Mesenchymal stem cell (in vitro differentiated cells and primary cell): Measurements from ENCODE around the gene SVEP1.
"Not testable (repeated sequence)": the region's sequence is repeated elsewhere in the genome, so short reads cannot be mapped to it uniquely, and the experiment has no call there.

ENCODE experiments used
- DNase-seq: peaks from one replicate; pipeline ENCODE4 v3.0.0-alpha.2; 2013
- H2AFZ ChIP-seq: one replicate; pipeline ENCODE4 v1.6.1; 2013; ENCODE audit warnings: low read depth, mild to moderate bottlenecking, control low read depth, inconsistent platforms, low read length, moderate library complexity
- H2AK5ac ChIP-seq: 2 replicates; pipeline ENCODE4 v1.6.1; 2013; ENCODE audit warnings: low read length, moderate library complexity, mild to moderate bottlenecking, inconsistent platforms; ENCODE audit not compliant: severe bottlenecking
- H2BK120ac ChIP-seq: one replicate; pipeline ENCODE4 v1.6.1; 2013; ENCODE audit warnings: low read depth, mild to moderate bottlenecking, inconsistent platforms, low read length, moderate library complexity
- H2BK12ac ChIP-seq, 2 experiments: one replicate each; pipeline ENCODE4 v1.6.1; 2013; ENCODE audit warnings: inconsistent platforms in 2 of 2, low read length in 2 of 2, mild to moderate bottlenecking in 2 of 2, moderate library complexity in 2 of 2, control low read depth in 1 of 2
- H2BK15ac ChIP-seq: one replicate; pipeline ENCODE4 v1.6.1; 2013; ENCODE audit warnings: mild to moderate bottlenecking, low read depth, inconsistent platforms; ENCODE audit not compliant: poor library complexity, severe bottlenecking
- H2BK5ac ChIP-seq: 2 replicates; pipeline ENCODE4 v1.6.1; 2013; ENCODE audit warnings: low read depth, mild to moderate bottlenecking, low read length, control low read depth, inconsistent platforms; ENCODE audit not compliant: poor library complexity, severe bottlenecking
- H3K14ac ChIP-seq, 2 experiments: one replicate each; pipeline ENCODE4 v1.6.1; 2013; ENCODE audit warnings: inconsistent platforms in 2 of 2, low read length in 2 of 2, control low read depth in 1 of 2, mild to moderate bottlenecking in 1 of 2, moderate library complexity in 1 of 2
- H3K18ac ChIP-seq, 2 experiments: one replicate each; pipeline ENCODE4 v1.6.1; 2013; ENCODE audit warnings: inconsistent platforms in 2 of 2, low read length in 2 of 2, control low read depth in 1 of 2, low read depth in 1 of 2, mild to moderate bottlenecking in 1 of 2
- H3K23ac ChIP-seq, 2 experiments: one replicate each; pipeline ENCODE4 v1.6.1; 2013; ENCODE audit warnings: inconsistent platforms in 2 of 2, low read length in 2 of 2, mild to moderate bottlenecking in 2 of 2, moderate library complexity in 2 of 2, control low read depth in 1 of 2
- H3K27ac ChIP-seq: 2 replicates; pipeline ENCODE4 v1.5.1; 2013; ENCODE audit warnings: mild to moderate bottlenecking, moderate library complexity, low read length, control low read depth, inconsistent platforms; ENCODE audit not compliant: poor library complexity, severe bottlenecking
- H3K27me3 ChIP-seq, 2 experiments: 2 replicates each; pipeline versions ENCODE4 v1.6.1 to v1.7.0; 2013; ENCODE audit warnings: low read length in 2 of 2, mild to moderate bottlenecking in 2 of 2, moderate library complexity in 2 of 2, control low read depth in 1 of 2, inconsistent platforms in 1 of 2; ENCODE audit not compliant: control insufficient read depth in 1 of 2, insufficient read depth in 1 of 2
- H3K36me3 ChIP-seq, 2 experiments: 2 replicates each; pipeline versions ENCODE4 v1.6.1 to v1.7.0; 2013; ENCODE audit warnings: low read length in 2 of 2, control low read depth in 1 of 2, inconsistent platforms in 1 of 2, low read depth in 1 of 2, mild to moderate bottlenecking in 1 of 2; ENCODE audit not compliant: insufficient read depth in 2 of 2, control insufficient read depth in 1 of 2
- H3K4ac ChIP-seq, 2 experiments: one replicate each; pipeline ENCODE4 v1.6.1; 2013; ENCODE audit warnings: inconsistent platforms in 2 of 2, low read length in 2 of 2, mild to moderate bottlenecking in 2 of 2, moderate library complexity in 2 of 2, control low read depth in 1 of 2, low read depth in 1 of 2
- H3K4me1 ChIP-seq: 2 replicates; pipeline ENCODE4 v1.6.1; 2013; ENCODE audit warnings: low read depth, low read length, control low read depth; ENCODE audit not compliant: control insufficient read depth, insufficient read depth
- H3K4me2 ChIP-seq: 2 replicates; pipeline ENCODE4 v1.6.1; 2013; ENCODE audit warnings: low read length, mild to moderate bottlenecking, inconsistent platforms; ENCODE audit not compliant: poor library complexity, severe bottlenecking
- H3K4me3 ChIP-seq, 2 experiments: 2 replicates each; pipeline versions ENCODE4 v1.5.1 to v1.7.0; 2013; ENCODE audit warnings: low read length in 2 of 2, mild to moderate bottlenecking in 2 of 2, control low read depth in 1 of 2, low read depth in 1 of 2; ENCODE audit not compliant: insufficient read depth in 1 of 2
- H3K79me1 ChIP-seq: replicated peaks from 2 replicates; pipeline ENCODE4 v1.6.1; 2013; ENCODE audit warnings: mild to moderate bottlenecking, control low read depth, low read length, inconsistent platforms; ENCODE audit not compliant: poor library complexity, severe bottlenecking
- H3K9ac ChIP-seq: 2 replicates; pipeline ENCODE4 v1.7.0; 2013; ENCODE audit warnings: mild to moderate bottlenecking, low read length, moderate library complexity
- H3K9me3 ChIP-seq: 2 replicates; pipeline ENCODE4 v1.7.0; 2013; ENCODE audit warnings: mild to moderate bottlenecking, low read length; ENCODE audit not compliant: control insufficient read depth
- H4K8ac ChIP-seq: one replicate; pipeline ENCODE4 v1.6.1; 2013; ENCODE audit warnings: inconsistent platforms, mild to moderate bottlenecking, low read length, moderate library complexity
- H4K91ac ChIP-seq: one replicate; pipeline ENCODE4 v1.6.1; 2013; ENCODE audit warnings: mild to moderate bottlenecking, low read length, inconsistent platforms
- WGBS: methylation state at CpG from one replicate; pipeline ENCODE4 v1.1.7; 2013; ENCODE audit warnings: mixed read lengths; 5-methylcytosine and 5-hydroxymethylcytosine counted together

SVEP1 gene

DNA sequence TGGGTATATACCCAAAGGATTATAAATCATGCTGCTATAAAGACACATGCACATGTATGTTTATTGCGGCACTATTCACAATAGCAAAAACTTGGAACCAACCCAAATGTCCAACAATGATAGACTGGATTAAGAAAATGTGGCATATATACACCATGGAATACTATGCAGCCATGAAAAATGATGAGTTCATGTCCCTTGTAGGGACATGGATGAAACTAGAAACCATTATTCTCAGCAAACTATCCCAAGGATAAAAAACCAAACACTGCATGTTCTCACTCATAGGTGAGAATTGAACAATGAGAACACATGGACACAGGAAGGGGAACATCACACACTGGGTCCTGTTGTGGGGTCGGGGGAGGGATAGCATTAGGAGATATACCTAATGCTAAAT, 180.5 kb downstream of the SVEP1 start:
- H2BK12ac ChIP-seq, H3K27me3 ChIP-seq, H3K18ac ChIP-seq, H3K4me1 ChIP-seq, H3K14ac ChIP-seq, DNase-seq, H3K4me3 ChIP-seq, H3K9ac ChIP-seq, H2AK5ac ChIP-seq, H2BK120ac ChIP-seq, H2AFZ ChIP-seq, H2BK15ac ChIP-seq, H3K4me2 ChIP-seq, H3K4ac ChIP-seq, H3K79me1 ChIP-seq, H3K9me3 ChIP-seq, H3K23ac ChIP-seq, H4K91ac ChIP-seq, H3K27ac ChIP-seq, H4K8ac ChIP-seq, H2BK5ac ChIP-seq: not testable (repeated sequence)
- no CpG with 5 or more reads among the region's 2 CpGs for WGBS
- H3K36me3 ChIP-seq: peaks cover 0 to 26% of the 10 kb centered on the region in 2 experiments

DNA sequence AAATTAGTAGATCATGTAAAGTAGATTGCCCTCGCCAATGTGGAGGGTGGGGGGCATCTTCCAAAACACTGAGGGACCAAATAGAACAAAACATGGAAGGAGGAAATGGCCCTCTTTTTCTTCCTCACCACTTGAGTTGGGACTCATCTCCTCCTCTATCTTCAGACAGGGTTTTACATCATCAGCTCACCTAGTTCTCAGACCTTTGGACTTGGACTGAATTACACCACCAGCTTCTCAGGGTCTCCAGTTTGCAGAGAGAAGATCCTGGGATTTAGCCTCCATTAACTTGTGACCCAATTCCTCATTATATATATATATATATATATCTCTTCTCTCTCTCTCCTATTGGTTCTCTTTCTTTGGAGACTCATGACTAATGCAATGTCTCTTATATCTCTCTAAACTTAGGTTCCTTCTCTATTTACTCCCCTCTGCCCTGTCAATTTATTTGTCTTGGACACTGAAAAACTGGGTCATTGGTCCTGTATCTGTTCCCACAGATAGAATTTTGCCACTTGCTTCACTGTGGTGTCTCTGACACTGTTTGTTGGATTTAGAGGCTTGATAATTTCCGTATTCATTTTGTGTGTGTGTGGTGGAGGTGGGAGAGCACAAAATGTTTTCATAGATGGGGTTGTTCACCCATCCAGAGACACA, 187.6 kb downstream of the SVEP1 start:
- H3K4ac ChIP-seq: no peak overlapping the region
- H3K4me3 ChIP-seq: no peak overlapping the region
- no peak overlapping the region for H3K14ac ChIP-seq
- H2BK15ac ChIP-seq: no peak overlapping the region
- H4K91ac ChIP-seq: no peak overlapping the region
- H3K27ac ChIP-seq: no peak overlapping the region
- H3K9me3 ChIP-seq: no peaks in the 10 kb centered on the region
- no peaks in the 10 kb centered on the region for H3K79me1 ChIP-seq
- H4K8ac ChIP-seq: no peak overlapping the region
- H3K23ac ChIP-seq: no peak overlapping the region
- no peak overlapping the region for H2BK12ac ChIP-seq
- H2BK120ac ChIP-seq: no peak overlapping the region
- H2BK5ac ChIP-seq: no peak overlapping the region
- no peak overlapping the region for H3K9ac ChIP-seq
- H2AK5ac ChIP-seq: no peak overlapping the region
- no peak overlapping the region for H3K18ac ChIP-seq
- no peak overlapping the region for H3K4me2 ChIP-seq
- no peak overlapping the region for H2AFZ ChIP-seq
- no peaks in the 10 kb centered on the region for H3K27me3 ChIP-seq
- WGBS: 50% methylated on average over 2 of the region's 2 CpGs
- no peaks in the 10 kb centered on the region for H3K4me1 ChIP-seq
- peaks cover 0 to 25% of the 10 kb centered on the region in 2 experiments for H3K36me3 ChIP-seq
- no peak for DNase-seq

DNA sequence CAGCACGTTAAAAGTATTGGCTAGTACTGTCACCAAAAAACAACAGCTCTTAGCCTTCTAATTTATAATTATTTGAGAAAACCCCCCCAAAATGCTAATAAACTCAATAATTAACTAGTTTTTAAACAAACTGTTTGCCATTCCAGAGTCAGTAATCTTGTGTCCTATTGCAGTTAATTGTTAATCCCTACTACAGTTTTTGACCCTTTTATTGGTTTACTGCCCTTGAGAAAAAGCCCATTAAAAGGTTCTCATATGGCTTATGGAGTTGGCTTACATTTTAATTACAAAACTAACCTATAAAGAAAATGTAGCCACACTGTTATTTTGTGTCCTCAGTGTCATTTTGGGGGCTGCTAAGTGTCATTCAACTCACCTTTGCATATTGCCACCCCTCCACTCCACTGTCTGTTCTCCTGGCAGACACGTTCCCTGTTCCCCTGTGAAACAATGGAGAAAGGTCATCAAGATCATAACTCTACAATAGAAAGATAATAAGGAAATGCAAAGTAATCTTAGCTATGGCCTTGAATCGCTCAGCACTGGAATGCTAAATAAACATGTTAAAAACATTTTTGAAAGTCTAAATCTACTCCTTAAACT, 190.3 kb downstream of the SVEP1 start:
- Histone ChIP-seq H4K8ac (no peak overlapping the region), H3K23ac (no peak overlapping the region), H3K36me3 (peaks cover 0 to 51% of the 10 kb centered on the region in 2 experiments), H2BK12ac (no peak overlapping the region), H4K91ac (no peak overlapping the region), H3K9me3 (no peaks in the 10 kb centered on the region), H3K4ac (no peak overlapping the region), H3K18ac (no peak overlapping the region), H3K4me2 (no peak overlapping the region), H2AK5ac (no peak overlapping the region), H3K27ac (no peak overlapping the region), H3K14ac (no peak overlapping the region), H2BK15ac (no peak overlapping the region), H3K4me1 (no peaks in the 10 kb centered on the region), H3K79me1 (no peaks in the 10 kb centered on the region), H2AFZ (no peak overlapping the region), H3K4me3 (no peak overlapping the region), H2BK120ac (no peak overlapping the region), H3K9ac (no peak overlapping the region), H3K27me3 (no peaks in the 10 kb centered on the region), H2BK5ac (no peak overlapping the region)
- no peak for DNase-seq
- WGBS: 100% methylated on average over 1 of the region's 3 CpGs

- Histone ChIP-seq H2AFZ (no peak overlapping the region), H3K14ac (no peak overlapping the region)
These were observed 196.1 kb downstream of the SVEP1 start for GRCh38 chr9:110383491-110383890.

More at GRCh38 chr9:110383491-110383890, 196.1 kb downstream of the SVEP1 start:
- Histone ChIP-seq H2AK5ac (no peak overlapping the region), H3K9ac (no peak overlapping the region), H3K27ac (no peak overlapping the region), H3K4ac (no peak overlapping the region), H3K4me2 (no peak overlapping the region), H3K27me3 (no peaks in the 10 kb centered on the region), H3K23ac (no peak overlapping the region), H2BK120ac (no peak overlapping the region), H4K8ac (no peak overlapping the region), H3K4me1 (no peaks in the 10 kb centered on the region), H3K79me1 (no peaks in the 10 kb centered on the region), H3K4me3 (no peak overlapping the region), H3K18ac (no peak overlapping the region), H3K36me3 (peaks cover 0 to 64% of the 10 kb centered on the region in 2 experiments), H3K9me3 (no peaks in the 10 kb centered on the region), H4K91ac (no peak overlapping the region), H2BK5ac (no peak overlapping the region), H2BK12ac (no peak overlapping the region), H2BK15ac (no peak overlapping the region)
- WGBS: 93% methylated on average over 6 of the region's 6 CpGs
- no peak for DNase-seq
